GM12878 (cell line): ENCODE results near the gene CDH8. TPM values are rescaled to one million over a fixed set of nuclear protein-coding genes. Genes with fewer than 3 reads are reported as not detected.
A peak's percentile ranks its signal among the peaks of the same experiment; 100 is the strongest.

ENCODE experiments used
- ATAC-seq: fragments of 200-7000 bp; cut with Tn5 transposase; 3 replicates; pipeline ENCODE4 v1.9.1; 2020; ENCODE audit warnings: mild to moderate bottlenecking, moderate library complexity
- BruUV-seq: library from RNA; stranded (reverse); fragments of 400-500 nt; replicated peaks from 2 replicates; lab custom pipeline; 2021; lab: Mats Ljungman, UMichigan
- CTCF ChIA-PET: fragments of 300-600 bp; sonication (Branson Sonifier 250); formaldehyde crosslinking; extraction: SDS; loops from one replicate; lab custom pipeline; 2021; ENCODE audit warnings: inconsistent platforms; lab: Yijun Ruan, JAX
- POLR2A ChIA-PET: fragments of 350-600 bp; formaldehyde crosslinking; extraction: SDS; loops from one replicate; lab custom pipeline; 2021; ENCODE audit warnings: inconsistent platforms; lab: Charles Lee
- RAD21 ChIA-PET: fragments of 300-600 bp; sonication (Branson Sonifier 250); formaldehyde crosslinking; loops from one replicate; lab custom pipeline; 2023; ENCODE audit warnings: antibody characterized with exemption; ENCODE audit not compliant: unreplicated experiment; lab: Charles Lee
- SMC1A ChIA-PET: fragments of 300-600 bp; sonication (Branson Sonifier 250); formaldehyde crosslinking; loops from one replicate; lab custom pipeline; 2023; ENCODE audit not compliant: unreplicated experiment, uncharacterized antibody; lab: Charles Lee
- DNase-seq: peaks from one replicate; pipeline ENCODE4 v3.0.0-alpha.2; 2011; ENCODE audit warnings: low read depth, low spot score
- FAIRE-seq: peaks from 3 replicates; lab custom pipeline; 2011; peaks lifted over from hg19 to GRCh38; lab: Jason Lieb, UNC
- H2AFZ ChIP-seq: 2 replicates; pipeline ENCODE4 v1.6.0; 2011; ENCODE audit warnings: low read depth, low read length, control low read depth; ENCODE audit not compliant: control insufficient read depth
- H3K27ac ChIP-seq: 2 replicates; pipeline ENCODE4 v1.5.1; 2011; ENCODE audit warnings: control low read depth; ENCODE audit not compliant: control insufficient read depth, insufficient read depth
- H3K27me3 ChIP-seq, 2 experiments: replicated peaks in 1 of 2; 2 replicates each; pipeline versions ENCODE4 v1.6.0 to v1.6.1; 2011; ENCODE audit warnings: low read length in 1 of 2; ENCODE audit not compliant: control insufficient read depth in 2 of 2, insufficient read depth in 2 of 2
- H3K36me3 ChIP-seq, 2 experiments: 2 replicates each; pipeline ENCODE4 v1.5.1; 2011; ENCODE audit warnings: low read length in 1 of 2; ENCODE audit not compliant: control insufficient read depth in 2 of 2, insufficient read depth in 2 of 2
- H3K4me1 ChIP-seq: 2 replicates; pipeline ENCODE4 v1.6.1; 2011; ENCODE audit warnings: mild to moderate bottlenecking, low read length, moderate library complexity, mixed read lengths; ENCODE audit not compliant: control insufficient read depth, insufficient read depth
- H3K4me2 ChIP-seq: 2 replicates; pipeline ENCODE4 v1.6.0; 2011; ENCODE audit warnings: control low read depth; ENCODE audit not compliant: control insufficient read depth, insufficient read depth
- H3K4me3 ChIP-seq: fragments of 200-600 bp; sonication (generic); 2 replicates; pipeline ENCODE4 v1.5.1; 2016
- H3K79me2 ChIP-seq: 2 replicates; pipeline ENCODE4 v1.6.0; 2011; ENCODE audit warnings: low read length; ENCODE audit not compliant: control insufficient read depth, insufficient read depth
- H3K9ac ChIP-seq: 2 replicates; pipeline ENCODE4 v1.8.0; 2011; ENCODE audit warnings: low read length, control low read depth, mixed read lengths; ENCODE audit not compliant: control insufficient read depth, insufficient read depth
- H3K9me3 ChIP-seq: replicated peaks from 3 replicates; pipeline ENCODE4 v1.5.1; 2011; ENCODE audit warnings: mild to moderate bottlenecking, low read length; ENCODE audit not compliant: control insufficient read depth, insufficient read depth
- H4K20me1 ChIP-seq: 2 replicates; pipeline ENCODE4 v1.6.0; 2011; ENCODE audit not compliant: control insufficient read depth, insufficient read depth
- BACH1 ChIP-seq: fragments of 450-650 bp; IDR thresholded peaks from 2 replicates; pipeline ENCODE4 v1.6.1; 2017; ENCODE audit warnings: mild to moderate bottlenecking, borderline replicate concordance
- IRF4 ChIP-seq: IDR thresholded peaks from 2 replicates; pipeline ENCODE4 v1.6.1; 2011; ENCODE audit warnings: low read depth, low read length
- MTA3 ChIP-seq: IDR thresholded peaks from 2 replicates; pipeline ENCODE4 v1.6.1; 2012; ENCODE audit warnings: low read length, inconsistent platforms, borderline replicate concordance
- SMAD5 ChIP-seq: IDR thresholded peaks from 2 replicates; pipeline ENCODE4 v1.6.1; 2016; ENCODE audit warnings: antibody characterized with exemption, low read depth
- SPI1 ChIP-seq: IDR thresholded peaks from 2 replicates; pipeline ENCODE4 v1.6.1; 2011; ENCODE audit warnings: low read depth, mild to moderate bottlenecking, low read length, moderate library complexity, borderline replicate concordance; ENCODE audit not compliant: insufficient read depth
- TBL1XR1 ChIP-seq: IDR thresholded peaks from 2 replicates; pipeline ENCODE4 v1.6.1; 2012; ENCODE audit warnings: low read depth, low read length, improper control_type of control experiment
- YY1 ChIP-seq: IDR thresholded peaks from 2 replicates; pipeline ENCODE4 v1.6.1; 2011; ENCODE audit warnings: low read depth, mild to moderate bottlenecking, low read length
- ZNF207 ChIP-seq: fragments of 450-650 bp; IDR thresholded peaks from 2 replicates; pipeline ENCODE4 v1.6.1; 2014; ENCODE audit warnings: antibody characterized with exemption, mild to moderate bottlenecking, borderline replicate concordance
- ZSCAN29 ChIP-seq: fragments of 450-650 bp; IDR thresholded peaks from 2 replicates; pipeline ENCODE4 v1.6.1; 2017; ENCODE audit warnings: mild to moderate bottlenecking, moderate library complexity
- WGBS: methylation state at CpG from one replicate; pipeline ENCODE4 v1.1.6; 2016; ENCODE audit warnings: low lambda C conversion rate; ENCODE audit not compliant: insufficient replicate concordance, insufficient coverage; ENCODE audit errors: missing lambda C conversion rate; 5-methylcytosine and 5-hydroxymethylcytosine counted together
- in situ Hi-C: fragments of 300-500 bp; cut with MboI; formaldehyde crosslinking; loops from 9 replicates; pipeline ENCODE4 v1.14.3; 2018; ENCODE audit warnings: mixed read lengths
- intact Hi-C: fragments of 100-400 bp; cut with micrococcal nuclease; formaldehyde crosslinking; loops from one replicate; pipeline ENCODE4 v1.14.2; 2022; ENCODE audit not compliant: unreplicated experiment
- polyA plus RNA-seq, 11 experiments: library from polyadenylated mRNA; depleted of rRNA in 4 of 11; unstranded in 6 of 11; stranded (reverse) in 5 of 11; fragments of >200 nt; fragmentation: Nextera tagmentation in 4 of 11; fragmentation: Illumina TruSeq in 1 of 11; extraction: Ambion mirVana in 4 of 11; extraction: Trizol in 1 of 11; gene quantifications; 1 replicate in 1 of 11; 2 replicates in 10 of 11; pipeline versions ENCODE4 v1.2.1 to v1.2.3, GENCODE V29; 2011 to 2016; ENCODE audit warnings: inconsistent platforms in 2 of 11, missing spikeins in 2 of 11, low read depth in 1 of 11
- total RNA-seq, 4 experiments: library from RNA; depleted of rRNA in 3 of 4; stranded (reverse); fragments of >200 nt in 3 of 4; fragmentation: Illumina TruSeq in 1 of 4; extraction: Trizol in 1 of 4; gene quantifications; 2 replicates each; pipeline versions ENCODE4 v1.2.1 to v1.2.3, GENCODE V29; 2013 to 2021
- TF ChIP-seq, protein P1 (sequence below): fragments of 450-650 bp; formaldehyde crosslinking; IDR thresholded peaks from 2 replicates; pipeline ENCODE4 v1.4.0; 2022; ENCODE audit warnings: mild to moderate bottlenecking, moderate library complexity
- TF ChIP-seq, protein P2 (sequence below): fragments of 150-350 bp; IDR thresholded peaks from 2 replicates; pipeline ENCODE4 v1.6.1; 2016; ENCODE audit warnings: low read depth, low read length

CDH8 gene
- total and polyA plus RNA-seq, 10 of the 15 experiments (the other 5 are each of a cell fraction or from before 2014, with no cell fraction given), result 0.13 to 0.68 (median 0.25) TPM; not detected in 3

GRCh38 chr16:61887903-61888302 lies 148.3 kb downstream of the CDH8 start:
- TF ChIP-seq, protein P1, sequence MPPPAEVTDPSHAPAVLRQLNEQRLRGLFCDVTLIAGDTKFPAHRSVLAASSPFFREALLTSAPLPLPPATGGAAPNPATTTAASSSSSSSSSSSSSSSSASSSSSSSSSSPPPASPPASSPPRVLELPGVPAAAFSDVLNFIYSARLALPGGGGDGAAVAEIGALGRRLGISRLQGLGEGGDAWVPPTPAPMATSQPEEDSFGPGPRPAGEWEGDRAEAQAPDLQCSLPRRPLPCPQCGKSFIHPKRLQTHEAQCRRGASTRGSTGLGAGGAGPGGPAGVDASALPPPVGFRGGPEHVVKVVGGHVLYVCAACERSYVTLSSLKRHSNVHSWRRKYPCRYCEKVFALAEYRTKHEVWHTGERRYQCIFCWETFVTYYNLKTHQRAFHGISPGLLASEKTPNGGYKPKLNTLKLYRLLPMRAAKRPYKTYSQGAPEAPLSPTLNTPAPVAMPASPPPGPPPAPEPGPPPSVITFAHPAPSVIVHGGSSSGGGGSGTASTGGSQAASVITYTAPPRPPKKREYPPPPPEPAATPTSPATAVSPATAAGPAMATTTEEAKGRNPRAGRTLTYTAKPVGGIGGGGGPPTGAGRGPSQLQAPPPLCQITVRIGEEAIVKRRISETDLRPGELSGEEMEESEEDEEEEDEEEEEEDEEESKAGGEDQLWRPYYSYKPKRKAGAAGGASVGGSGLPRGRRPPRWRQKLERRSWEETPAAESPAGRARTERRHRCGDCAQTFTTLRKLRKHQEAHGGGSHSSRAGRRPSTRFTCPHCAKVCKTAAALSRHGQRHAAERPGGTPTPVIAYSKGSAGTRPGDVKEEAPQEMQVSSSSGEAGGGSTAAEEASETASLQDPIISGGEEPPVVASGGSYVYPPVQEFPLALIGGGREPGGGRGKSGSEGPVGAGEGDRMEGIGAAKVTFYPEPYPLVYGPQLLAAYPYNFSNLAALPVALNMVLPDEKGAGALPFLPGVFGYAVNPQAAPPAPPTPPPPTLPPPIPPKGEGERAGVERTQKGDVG (CRISPR knock-in tag), result no peak
- TF ChIP-seq SPI1, result peak; percentile 90
- peak; percentile 36; the same call in 1 of the 2 replicates for TF ChIP-seq BACH1
- TF ChIP-seq IRF4, result 0 out of 2 replicates have a peak, but pooled peaks have one; percentile 13
- Histone ChIP-seq H3K79me2 (no peaks in the 10 kb centered on the region), H3K36me3 (no peaks in the 10 kb centered on the region), H3K9me3 (no peaks in the 10 kb centered on the region), H2AFZ (no peak overlapping the region), H3K27ac (no peak overlapping the region), H3K4me3 (no peak overlapping the region), H3K9ac (no peak overlapping the region), H3K27me3 (no peaks in the 10 kb centered on the region), H3K4me1 (no peaks in the 10 kb centered on the region), H4K20me1 (no peaks in the 10 kb centered on the region), H3K4me2 (no peak overlapping the region)
- peak; percentile 19 for DNase-seq
- CTCF ChIA-PET, result no interaction called here
- WGBS, result 44% methylated on average over 4 of the region's 4 CpGs
- ATAC-seq, result peak; percentile 88
- POLR2A ChIA-PET, result no interaction called here
- no TSS peak for BruUV-seq
- intact Hi-C loops (no loop called here), in situ Hi-C loops (no loop called here)
- RAD21 ChIA-PET, result no interaction called here
- no peak for FAIRE-seq
- SMC1A ChIA-PET, result interaction anchor here (1.3 kb wide), 1 partner anchor 47 kb away, joined by 3 read pairs; no protein-coding TSS in a partner anchor

GRCh38 chr16:61885343-61885742 lies 150.9 kb downstream of the CDH8 start:
- in situ Hi-C loops (no loop called here), intact Hi-C loops (no loop called here)
- ChIA-PET POLR2A (no interaction called here), CTCF (no interaction called here), RAD21 (no interaction called here), SMC1A (no interaction called here)
- TF ChIP-seq ZSCAN29, result no peak
- no peak for TF ChIP-seq TBL1XR1
- TF ChIP-seq, protein P2, sequence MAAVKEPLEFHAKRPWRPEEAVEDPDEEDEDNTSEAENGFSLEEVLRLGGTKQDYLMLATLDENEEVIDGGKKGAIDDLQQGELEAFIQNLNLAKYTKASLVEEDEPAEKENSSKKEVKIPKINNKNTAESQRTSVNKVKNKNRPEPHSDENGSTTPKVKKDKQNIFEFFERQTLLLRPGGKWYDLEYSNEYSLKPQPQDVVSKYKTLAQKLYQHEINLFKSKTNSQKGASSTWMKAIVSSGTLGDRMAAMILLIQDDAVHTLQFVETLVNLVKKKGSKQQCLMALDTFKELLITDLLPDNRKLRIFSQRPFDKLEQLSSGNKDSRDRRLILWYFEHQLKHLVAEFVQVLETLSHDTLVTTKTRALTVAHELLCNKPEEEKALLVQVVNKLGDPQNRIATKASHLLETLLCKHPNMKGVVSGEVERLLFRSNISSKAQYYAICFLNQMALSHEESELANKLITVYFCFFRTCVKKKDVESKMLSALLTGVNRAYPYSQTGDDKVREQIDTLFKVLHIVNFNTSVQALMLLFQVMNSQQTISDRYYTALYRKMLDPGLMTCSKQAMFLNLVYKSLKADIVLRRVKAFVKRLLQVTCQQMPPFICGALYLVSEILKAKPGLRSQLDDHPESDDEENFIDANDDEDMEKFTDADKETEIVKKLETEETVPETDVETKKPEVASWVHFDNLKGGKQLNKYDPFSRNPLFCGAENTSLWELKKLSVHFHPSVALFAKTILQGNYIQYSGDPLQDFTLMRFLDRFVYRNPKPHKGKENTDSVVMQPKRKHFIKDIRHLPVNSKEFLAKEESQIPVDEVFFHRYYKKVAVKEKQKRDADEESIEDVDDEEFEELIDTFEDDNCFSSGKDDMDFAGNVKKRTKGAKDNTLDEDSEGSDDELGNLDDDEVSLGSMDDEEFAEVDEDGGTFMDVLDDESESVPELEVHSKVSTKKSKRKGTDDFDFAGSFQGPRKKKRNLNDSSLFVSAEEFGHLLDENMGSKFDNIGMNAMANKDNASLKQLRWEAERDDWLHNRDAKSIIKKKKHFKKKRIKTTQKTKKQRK, result no peak
- no peak for TF ChIP-seq ZNF207
- no peak for TF ChIP-seq SMAD5
- no peak for TF ChIP-seq MTA3
- no peak for TF ChIP-seq YY1
- Histone ChIP-seq H4K20me1 (no peaks in the 10 kb centered on the region), H3K9me3 (no peaks in the 10 kb centered on the region), H3K9ac (no peak overlapping the region), H3K27ac (no peak overlapping the region), H3K4me3 (no peak overlapping the region), H3K27me3 (no peaks in the 10 kb centered on the region), H3K36me3 (no peaks in the 10 kb centered on the region), H3K79me2 (no peaks in the 10 kb centered on the region), H3K4me1 (no peaks in the 10 kb centered on the region), H3K4me2 (no peak overlapping the region), H2AFZ (no peak overlapping the region)
- ATAC-seq, result no peak
- WGBS, result 55% methylated on average over 6 of the region's 6 CpGs
- no peak for FAIRE-seq
- no TSS peak for BruUV-seq
- no peak for DNase-seq
